Upper lobe of left lung (tissue), 6 donors: Measurements from ENCODE around the gene TMEM174. TPM values are rescaled to one million over a fixed set of nuclear protein-coding genes. Genes with fewer than 3 reads are reported as not detected.

ENCODE experiments used
- ATAC-seq, 2 donors: fragments of 200-7000 bp; cut with Tn5 transposase; one replicate each; pipeline ENCODE4 v1.9.1; 2022; ENCODE audit warnings: mild to moderate bottlenecking in 2 of 2, moderate library complexity in 2 of 2; ENCODE audit not compliant: low FRiP score in 2 of 2
- DNase-seq, 2 donors: peaks; one replicate each; pipeline ENCODE4 v3.0.0-alpha.2; 2019 to 2020
- H3K27ac ChIP-seq, 4 donors: fragments of 200-600 bp; sonication (generic); one replicate each; pipeline ENCODE4 v1.5.1; 2016 to 2019
- H3K27me3 ChIP-seq, 4 donors: fragments of 200-600 bp; sonication (generic); one replicate each; pipeline ENCODE4 v1.5.1; 2017 to 2019
- H3K36me3 ChIP-seq, 4 donors: fragments of 200-600 bp; sonication (generic); one replicate each; pipeline ENCODE4 v1.5.1; 2016 to 2019
- H3K4me1 ChIP-seq, 4 donors: fragments of 200-600 bp; sonication (generic); one replicate each; pipeline ENCODE4 v1.5.1; 2018 to 2019
- H3K4me3 ChIP-seq, 4 donors: fragments of 200-600 bp; sonication (generic); one replicate each; pipeline ENCODE4 v1.5.1; 2017 to 2019; ENCODE audit warnings: mild to moderate bottlenecking in 2 of 4, moderate library complexity in 1 of 4
- H3K9me3 ChIP-seq, 4 donors: fragments of 200-600 bp; sonication (generic); one replicate each; pipeline ENCODE4 v1.5.1; 2018 to 2019
- EP300 ChIP-seq, 4 donors: sonication (generic); formaldehyde crosslinking; IDR thresholded peaks; one replicate each; pipeline ENCODE4 v1.5.1; 2017; ENCODE audit warnings: antibody characterized with exemption in 4 of 4, control low read depth in 2 of 4
- POLR2A ChIP-seq, 4 donors: fragments of 450-650 bp; IDR thresholded peaks; one replicate each; pipeline ENCODE4 v1.5.1; 2016 to 2017; ENCODE audit warnings: antibody characterized with exemption in 4 of 4, mild to moderate bottlenecking in 2 of 4
- POLR2AphosphoS5 ChIP-seq, 2 donors: sonication (generic); formaldehyde crosslinking; IDR thresholded peaks; one replicate each; pipeline ENCODE4 v1.5.1; 2017; ENCODE audit warnings: antibody characterized with exemption in 2 of 2
- WGBS, 2 donors: methylation state at CpG; one replicate each; pipeline ENCODE4 v1.1.5; 2017 to 2018; 5-methylcytosine and 5-hydroxymethylcytosine counted together
- total RNA-seq, 6 donors: library from RNA; depleted of rRNA in 4 of 6; stranded (reverse); fragments of >200 nt in 4 of 6; gene quantifications; one replicate each; pipeline versions ENCODE4 v1.1.0 to v1.2.1, GENCODE V29; 2016 to 2021
- TF ChIP-seq, protein P1 (sequence below), 6 experiments: fragments of 450-650 bp in 4 of 6; fragments of 200-600 bp in 2 of 6; sonication (generic) in 2 of 6; IDR thresholded peaks; one replicate each; pipeline ENCODE4 v1.5.1; 2016 to 2019; ENCODE audit warnings: antibody characterized with exemption in 6 of 6
- donor health status: DM: no; HTN: no; CAD: no; lungs with moderate emphysema.
- donor health status: DM: no; HTN: yes; CAD: no; lungs with severe emphysema.

Gene TMEM174
- total RNA-seq, 6 donors from 2014 or later = not detected

DNA sequence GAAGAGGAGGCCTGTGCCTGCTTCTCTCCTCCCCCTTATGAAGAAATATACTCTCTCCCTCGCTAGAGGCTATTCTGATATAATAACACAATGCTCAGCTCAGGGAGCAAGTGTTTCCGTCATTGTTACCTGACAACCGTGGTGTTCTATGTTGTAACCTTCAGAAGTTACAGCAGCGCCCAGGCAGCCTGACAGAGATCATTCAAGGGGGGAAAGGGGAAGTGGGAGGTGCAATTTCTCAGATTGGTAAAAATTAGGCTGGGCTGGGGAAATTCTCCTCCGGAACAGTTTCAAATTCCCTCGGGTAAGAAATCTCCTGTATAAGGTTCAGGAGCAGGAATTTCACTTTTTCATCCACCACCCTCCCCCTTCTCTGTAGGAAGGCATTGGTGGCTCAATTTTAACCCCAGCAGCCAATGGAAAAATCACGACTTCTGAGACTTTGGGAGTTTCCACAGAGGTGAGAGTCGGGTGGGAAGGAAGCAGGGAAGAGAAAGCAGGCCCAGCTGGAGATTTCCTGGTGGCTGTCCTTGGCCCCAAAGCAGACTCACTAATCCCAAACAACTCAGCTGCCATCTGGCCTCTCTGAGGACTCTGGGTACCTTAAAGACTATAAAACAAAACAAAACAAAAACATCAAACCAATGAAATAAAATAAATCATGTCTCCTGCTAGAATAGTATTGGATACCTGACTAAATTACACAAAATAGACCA, 1.3 kb downstream of the TMEM174 start:
- Histone ChIP-seq H3K36me3 (no peaks in the 10 kb centered on the region), H3K9me3 (no peaks in the 10 kb centered on the region), H3K4me1 (no peaks in the 10 kb centered on the region), H3K27ac (no peak overlapping the region), H3K4me3 (no peak overlapping the region), H3K27me3 (no peaks in the 10 kb centered on the region)
- DNase-seq (no peak), ATAC-seq (no peak)
- 54 to 62% methylated on average over 8 of the region's 8 CpGs for WGBS, 2 donors
- no peak for TF ChIP-seq POLR2A (IDR thresholded peaks at IDR 0.05)
- TF ChIP-seq, protein P1, sequence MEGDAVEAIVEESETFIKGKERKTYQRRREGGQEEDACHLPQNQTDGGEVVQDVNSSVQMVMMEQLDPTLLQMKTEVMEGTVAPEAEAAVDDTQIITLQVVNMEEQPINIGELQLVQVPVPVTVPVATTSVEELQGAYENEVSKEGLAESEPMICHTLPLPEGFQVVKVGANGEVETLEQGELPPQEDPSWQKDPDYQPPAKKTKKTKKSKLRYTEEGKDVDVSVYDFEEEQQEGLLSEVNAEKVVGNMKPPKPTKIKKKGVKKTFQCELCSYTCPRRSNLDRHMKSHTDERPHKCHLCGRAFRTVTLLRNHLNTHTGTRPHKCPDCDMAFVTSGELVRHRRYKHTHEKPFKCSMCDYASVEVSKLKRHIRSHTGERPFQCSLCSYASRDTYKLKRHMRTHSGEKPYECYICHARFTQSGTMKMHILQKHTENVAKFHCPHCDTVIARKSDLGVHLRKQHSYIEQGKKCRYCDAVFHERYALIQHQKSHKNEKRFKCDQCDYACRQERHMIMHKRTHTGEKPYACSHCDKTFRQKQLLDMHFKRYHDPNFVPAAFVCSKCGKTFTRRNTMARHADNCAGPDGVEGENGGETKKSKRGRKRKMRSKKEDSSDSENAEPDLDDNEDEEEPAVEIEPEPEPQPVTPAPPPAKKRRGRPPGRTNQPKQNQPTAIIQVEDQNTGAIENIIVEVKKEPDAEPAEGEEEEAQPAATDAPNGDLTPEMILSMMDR (IDR thresholded peaks at IDR 0.05) = no peak
- TF ChIP-seq POLR2AphosphoS5 (IDR thresholded peaks at IDR 0.05) = no peak
- no peak for TF ChIP-seq EP300 (IDR thresholded peaks at IDR 0.05)

DNA sequence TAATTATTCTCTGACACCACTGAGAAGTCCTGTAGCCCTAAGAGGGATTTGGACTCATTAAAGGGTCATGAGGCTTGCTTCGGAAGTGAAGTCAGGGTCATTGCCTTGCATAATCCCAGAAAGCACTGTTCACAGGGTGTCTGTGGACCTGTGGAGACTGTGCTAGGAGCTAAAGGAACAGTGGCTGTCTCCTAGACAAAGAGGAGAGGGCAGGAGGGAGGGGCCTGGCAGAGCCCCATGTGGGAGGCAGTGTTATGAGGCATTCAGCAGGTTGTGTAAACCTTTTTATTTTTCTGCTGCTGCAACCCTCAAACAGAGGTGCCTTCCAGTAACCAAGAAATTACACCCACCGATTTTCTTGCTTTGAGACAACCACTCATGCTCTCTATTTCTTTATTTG, 3.3 kb downstream of the TMEM174 start:
- TF ChIP-seq, protein P1 (IDR thresholded peaks at IDR 0.05) = no peak
- TF ChIP-seq EP300 (IDR thresholded peaks at IDR 0.05) = no peak
- no peak for TF ChIP-seq POLR2AphosphoS5 (IDR thresholded peaks at IDR 0.05)
- TF ChIP-seq POLR2A (IDR thresholded peaks at IDR 0.05) = no peak
- Histone ChIP-seq H3K4me1 (no peaks in the 10 kb centered on the region), H3K4me3 (no peak overlapping the region), H3K9me3 (no peaks in the 10 kb centered on the region), H3K27me3 (no peaks in the 10 kb centered on the region), H3K36me3 (no peaks in the 10 kb centered on the region), H3K27ac (no peak overlapping the region)
- no peak for ATAC-seq
- no peak for DNase-seq
- WGBS, 2 donors = 89 to 91% methylated on average over 2 of the region's 2 CpGs

DNA sequence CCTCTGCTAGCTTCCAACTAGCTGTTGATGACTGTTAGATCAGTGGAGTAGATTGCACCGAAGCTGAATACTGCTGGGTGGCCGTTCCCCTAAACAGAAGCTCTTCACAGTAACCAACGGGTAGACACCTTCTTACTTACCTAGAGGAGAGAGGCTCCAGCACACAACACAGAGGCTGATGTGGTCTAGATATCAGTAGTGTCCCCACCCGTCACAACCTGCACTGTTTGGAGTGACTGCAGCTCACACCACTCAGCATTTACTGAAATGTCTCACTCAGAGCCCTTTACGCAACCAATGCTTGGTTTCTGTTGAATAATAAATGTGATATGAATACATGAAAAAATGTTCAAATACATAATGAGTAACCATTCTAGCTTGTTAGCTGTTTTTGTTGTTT, 5.3 kb downstream of the TMEM174 start:
- Histone ChIP-seq H3K27me3 (no peaks in the 10 kb centered on the region), H3K9me3 (no peaks in the 10 kb centered on the region), H3K4me1 (no peaks in the 10 kb centered on the region), H3K4me3 (no peak overlapping the region), H3K27ac (no peak overlapping the region), H3K36me3 (no peaks in the 10 kb centered on the region)
- ATAC-seq (no peak), DNase-seq (no peak)
- TF ChIP-seq POLR2A (IDR thresholded peaks at IDR 0.05) = no peak
- TF ChIP-seq EP300 (IDR thresholded peaks at IDR 0.05) = no peak
- TF ChIP-seq, protein P1 (IDR thresholded peaks at IDR 0.05) = no peak
- TF ChIP-seq POLR2AphosphoS5 (IDR thresholded peaks at IDR 0.05) = no peak
- WGBS, 2 donors = 86 to 89% methylated on average over 5 of the region's 5 CpGs

DNA sequence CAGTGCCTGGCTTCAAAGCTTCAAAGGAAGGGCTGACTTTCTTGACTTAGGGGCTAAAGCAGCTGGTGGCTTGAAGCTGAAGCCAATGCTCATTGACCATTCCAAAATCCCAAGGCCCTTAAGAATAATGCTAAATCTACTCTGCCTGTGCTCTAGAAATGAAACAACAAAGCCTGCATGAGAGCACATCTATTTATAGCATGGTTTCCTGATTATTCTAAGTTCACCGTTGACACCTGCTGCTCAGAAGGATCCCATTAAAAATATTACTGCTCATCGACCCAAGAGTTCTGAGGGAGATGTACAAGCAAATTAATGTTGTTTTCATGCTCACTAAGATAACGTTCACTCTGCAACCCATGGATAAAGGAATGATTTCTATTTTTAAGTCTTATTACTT, 6.7 kb downstream of the TMEM174 start:
- Histone ChIP-seq H3K4me1 (no peaks in the 10 kb centered on the region), H3K4me3 (no peak overlapping the region), H3K27ac (no peak overlapping the region), H3K27me3 (no peaks in the 10 kb centered on the region), H3K36me3 (no peaks in the 10 kb centered on the region), H3K9me3 (peaks cover 0 to 5% (median 2%) of the 10 kb centered on the region in 4 donors)
- ATAC-seq = no peak
- 49 to 52% methylated on average over 3 of the region's 3 CpGs for whole genome bisulfite sequencing, 2 donors
- no peak for TF ChIP-seq POLR2AphosphoS5 (IDR thresholded peaks at IDR 0.05)
- TF ChIP-seq, protein P1 (IDR thresholded peaks at IDR 0.05) = no peak
- TF ChIP-seq POLR2A (IDR thresholded peaks at IDR 0.05) = no peak
- TF ChIP-seq EP300 (IDR thresholded peaks at IDR 0.05) = no peak
- DNase-seq = no peak

DNA sequence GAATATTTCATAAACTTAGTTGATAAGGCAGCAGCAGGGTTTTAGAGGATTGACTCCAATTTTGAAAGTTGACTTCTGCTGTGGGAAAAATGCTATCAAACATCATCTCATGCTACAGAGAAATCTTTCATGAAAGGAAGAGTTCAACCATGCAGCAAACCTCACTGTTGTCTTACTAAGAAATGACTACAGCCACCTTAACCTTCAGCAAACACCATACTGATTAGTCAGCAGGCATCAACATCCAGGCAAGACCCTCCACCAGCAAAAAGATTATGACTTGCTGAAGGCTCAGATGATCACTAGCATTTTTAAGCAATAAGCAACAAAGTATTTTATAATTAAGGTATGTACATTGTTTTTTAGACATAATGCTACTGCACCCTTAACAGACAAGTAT, 7.6 kb downstream of the TMEM174 start:
- Histone ChIP-seq H3K36me3 (no peaks in the 10 kb centered on the region), H3K27me3 (no peaks in the 10 kb centered on the region), H3K4me3 (no peak overlapping the region), H3K27ac (no peak overlapping the region), H3K9me3 (peaks cover 0 to 5% (median 2%) of the 10 kb centered on the region in 4 donors), H3K4me1 (no peaks in the 10 kb centered on the region)
- ATAC-seq = no peak
- no peak for DNase-seq
- TF ChIP-seq POLR2A (IDR thresholded peaks at IDR 0.05) = no peak
- TF ChIP-seq POLR2AphosphoS5 (IDR thresholded peaks at IDR 0.05) = no peak
- TF ChIP-seq, protein P1 (IDR thresholded peaks at IDR 0.05) = no peak
- TF ChIP-seq EP300 (IDR thresholded peaks at IDR 0.05) = no peak
